Pancreas (tissue), 10 donors: Measurements from ENCODE around the gene CEP63. TPM values are rescaled to one million over a fixed set of nuclear protein-coding genes. Genes with fewer than 3 reads are reported as not detected.
A peak's percentile ranks its signal among the peaks of the same experiment; 100 is the strongest.

Experiments used
- ATAC-seq, 4 donors: fragments of 200-7000 bp; cut with Tn5 transposase; one replicate each; pipeline versions ENCODE4 v1.8.0 to v1.9.1; 2020; ENCODE audit warnings: mild to moderate bottlenecking in 4 of 4, moderate library complexity in 4 of 4
- DNase-seq, 6 donors: peaks; one replicate each; pipeline ENCODE4 v3.0.0-alpha.2; 2020
- FAIRE-seq: peaks from 2 replicates; lab custom pipeline; 2012; peaks lifted over from hg19 to GRCh38; lab: Jason Lieb, UNC
- H3K27ac ChIP-seq, 4 donors: fragments of 200-600 bp; sonication (generic); 1 replicate in 3 of 4; 2 replicates in 1 of 4; pipeline versions ENCODE4 v1.5.0 to v1.8.0; 2020
- H3K27me3 ChIP-seq, 4 donors: fragments of 200-600 bp; one replicate each; pipeline ENCODE4 v1.8.0; 2021
- H3K36me3 ChIP-seq, 3 donors: fragments of 200-600 bp; sonication (generic) in 1 of 3; one replicate each; pipeline versions ENCODE4 v1.5.0 to v1.8.0; 2020 to 2021
- H3K4me1 ChIP-seq, 3 donors: fragments of 200-600 bp; one replicate each; pipeline ENCODE4 v1.8.0; 2021
- H3K4me3 ChIP-seq, 4 donors: fragments of 200-600 bp; sonication (generic) in 2 of 4; one replicate each; pipeline versions ENCODE4 v1.5.0 to v1.8.0; 2020 to 2021
- H3K9me3 ChIP-seq, 4 donors: fragments of 200-600 bp; one replicate each; pipeline ENCODE4 v1.8.0; 2021
- WGBS, 2 donors: extraction: QIAGEN DNeasy Blood & Tissue Kit; methylation state at CpG; one replicate each; pipeline ENCODE4 v1.1.7; 2013; 5-methylcytosine and 5-hydroxymethylcytosine counted together
- intact Hi-C, 3 donors: fragments of 100-400 bp; cut with DNase I; formaldehyde crosslinking; loops; one replicate each; pipeline versions ENCODE4 v1.11.1 to v1.14.2; 2022
- polyA plus RNA-seq, 2 donors: library from polyadenylated mRNA; stranded (reverse); fragments of 200-250 nt; gene quantifications; one replicate each; pipeline ENCODE4 v1.2.3, GENCODE V29; 2013
- total RNA-seq, 6 donors: library from RNA; stranded (reverse); fragmentation: NEBNext Ultra II Directional in 4 of 6; extraction: Animal tissue kit (Norgen Biotek cat#: 25700) in 4 of 6; gene quantifications; one replicate each; pipeline versions ENCODE4 v1.2.1 to v1.2.4, GENCODE V29; 2021 to 2023
- TF ChIP-seq, protein P1 (sequence below), 4 donors: fragments of 200-600 bp; sonication (generic) in 3 of 4; IDR thresholded peaks; one replicate each; pipeline versions ENCODE4 v1.5.0 to v1.8.0; 2021; ENCODE audit warnings: antibody characterized with exemption in 4 of 4
- donor health status: healthy with polysubstance abuse.
- donor health status: DM: no; HTN: no; CAD: no; lungs with moderate emphysema.
- donor health status: DM: no; HTN: no; CAD: no.
- donor health status: control.
- donor health status: control.
- donor health status: Bipolar disorder and iron deficiency.
- donor health status: DM: yes; HTN: yes; CAD: no.
- donor health status: DM: no; HTN: no; CAD: no.
- donor health status: DM: no; HTN: no; CAD: no.
- donor health status: DM: yes; HTN: yes; CAD: no.

Gene CEP63
- total and polyA plus RNA-seq, 8 donors, result 8.9 to 17.2 (median 11.4) TPM

DNA sequence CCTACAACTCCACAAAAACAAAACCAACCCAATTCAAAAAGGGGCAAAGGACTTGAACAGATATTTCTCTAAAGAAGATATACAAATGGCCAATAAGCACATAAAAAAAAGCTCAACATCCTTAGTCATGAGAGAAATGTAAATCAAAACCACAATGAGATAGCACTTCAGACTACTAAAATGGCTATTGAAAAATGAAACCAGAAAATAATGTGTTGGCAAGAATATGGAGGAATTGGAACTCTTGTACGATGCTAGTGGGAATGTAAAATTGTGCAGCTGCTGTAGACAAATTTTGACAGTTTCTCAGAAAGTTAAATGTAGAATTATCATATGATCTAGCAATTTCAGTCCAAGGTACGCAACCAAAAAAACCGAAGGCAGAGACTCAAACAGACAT is 136.0 kb downstream of the CEP63 start:
- Histone ChIP-seq H3K4me1 (no peaks in the 10 kb centered on the region), H3K27me3 (no peaks in the 10 kb centered on the region), H3K9me3 (no peaks in the 10 kb centered on the region), H3K36me3 (no peaks in the 10 kb centered on the region), H3K4me3 (no peak overlapping the region), H3K27ac (no peak overlapping the region)
- no peak for ATAC-seq
- 80 to 82% methylated on average over 3 of the region's 3 CpGs for WGBS, 2 donors
- FAIRE-seq, result no peak
- TF ChIP-seq, protein P1, sequence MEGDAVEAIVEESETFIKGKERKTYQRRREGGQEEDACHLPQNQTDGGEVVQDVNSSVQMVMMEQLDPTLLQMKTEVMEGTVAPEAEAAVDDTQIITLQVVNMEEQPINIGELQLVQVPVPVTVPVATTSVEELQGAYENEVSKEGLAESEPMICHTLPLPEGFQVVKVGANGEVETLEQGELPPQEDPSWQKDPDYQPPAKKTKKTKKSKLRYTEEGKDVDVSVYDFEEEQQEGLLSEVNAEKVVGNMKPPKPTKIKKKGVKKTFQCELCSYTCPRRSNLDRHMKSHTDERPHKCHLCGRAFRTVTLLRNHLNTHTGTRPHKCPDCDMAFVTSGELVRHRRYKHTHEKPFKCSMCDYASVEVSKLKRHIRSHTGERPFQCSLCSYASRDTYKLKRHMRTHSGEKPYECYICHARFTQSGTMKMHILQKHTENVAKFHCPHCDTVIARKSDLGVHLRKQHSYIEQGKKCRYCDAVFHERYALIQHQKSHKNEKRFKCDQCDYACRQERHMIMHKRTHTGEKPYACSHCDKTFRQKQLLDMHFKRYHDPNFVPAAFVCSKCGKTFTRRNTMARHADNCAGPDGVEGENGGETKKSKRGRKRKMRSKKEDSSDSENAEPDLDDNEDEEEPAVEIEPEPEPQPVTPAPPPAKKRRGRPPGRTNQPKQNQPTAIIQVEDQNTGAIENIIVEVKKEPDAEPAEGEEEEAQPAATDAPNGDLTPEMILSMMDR (IDR thresholded peaks at IDR 0.05), result no peak
- DNase-seq, result no peak
- intact Hi-C loops, result no loop called here

DNA sequence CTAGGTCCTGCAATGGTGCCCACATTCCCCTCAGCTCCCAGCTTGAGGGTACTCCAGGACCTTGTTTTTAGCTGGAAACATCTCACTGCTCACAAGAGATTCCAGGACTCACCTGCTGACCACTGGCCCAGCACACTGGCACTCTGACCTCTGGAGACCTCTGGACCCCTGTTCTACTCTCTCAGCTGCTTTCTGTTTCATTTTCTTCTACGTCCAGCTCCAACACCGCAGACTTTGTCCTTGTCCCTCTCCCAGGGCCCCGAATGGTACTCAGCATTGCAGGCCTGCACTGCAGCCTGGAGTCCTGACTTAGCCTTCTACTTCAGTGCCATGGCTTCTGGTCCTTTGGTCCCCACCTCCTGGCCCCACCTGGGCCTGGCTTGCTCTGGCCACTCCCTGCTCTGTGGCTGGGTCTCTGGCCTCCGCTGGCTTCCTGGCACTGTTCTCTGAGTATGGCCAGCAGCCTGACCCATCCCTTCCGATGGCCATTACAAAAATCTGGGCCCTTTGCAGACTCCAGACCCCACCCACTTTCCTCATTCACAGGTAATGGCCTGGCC is 137.0 kb downstream of the CEP63 start:
- Histone ChIP-seq H3K27me3 (no peaks in the 10 kb centered on the region), H3K36me3 (no peaks in the 10 kb centered on the region), H3K27ac (no peak overlapping the region), H3K4me1 (no peaks in the 10 kb centered on the region), H3K9me3 (no peaks in the 10 kb centered on the region), H3K4me3 (no peak overlapping the region)
- DNase-seq (no peak), ATAC-seq (no peak), FAIRE-seq (no peak)
- intact Hi-C loops, result no loop called here
- 82% methylated on average over 5 of the region's 5 CpGs for WGBS, 2 donors
- TF ChIP-seq, protein P1 (IDR thresholded peaks at IDR 0.05), result no peak

DNA sequence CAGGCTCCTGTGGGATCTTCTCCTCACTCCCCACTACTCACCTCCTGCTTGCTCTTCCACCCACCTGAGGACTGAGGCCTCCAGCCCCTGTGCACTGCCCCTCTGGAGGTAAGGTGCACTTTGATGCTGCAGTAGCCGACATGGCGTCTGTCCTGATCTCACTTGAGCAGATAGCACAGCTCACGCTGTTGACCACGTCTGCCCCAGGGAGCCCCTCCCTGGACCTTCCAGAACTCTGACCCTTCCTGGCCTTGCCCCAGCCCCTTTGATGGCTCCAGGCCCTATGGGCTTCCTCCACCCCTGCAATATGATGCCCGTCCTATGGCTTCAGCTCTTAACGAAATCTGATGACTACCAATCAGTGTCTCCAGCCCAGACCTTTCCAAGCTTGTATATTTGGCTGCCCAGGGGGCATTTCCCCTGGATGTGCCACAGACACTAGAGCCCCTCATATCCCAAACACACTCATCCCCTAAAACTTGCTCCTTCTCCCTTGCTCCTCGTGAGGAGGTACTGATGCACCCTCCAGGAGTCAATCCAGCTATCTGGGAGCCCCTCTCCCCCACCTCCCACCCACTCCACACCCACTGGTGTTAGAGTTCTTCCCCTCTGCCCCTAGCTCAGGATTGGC is 137.9 kb downstream of the CEP63 start:
- Histone ChIP-seq H3K4me1 (no peaks in the 10 kb centered on the region), H3K27ac (no peak overlapping the region), H3K4me3 (no peak overlapping the region), H3K36me3 (no peaks in the 10 kb centered on the region), H3K27me3 (no peaks in the 10 kb centered on the region), H3K9me3 (no peaks in the 10 kb centered on the region)
- TF ChIP-seq, protein P1 (IDR thresholded peaks at IDR 0.05), result no peak
- DNase-seq, result peak in 1 of 6 donors; percentile 5
- FAIRE-seq, result no peak
- intact Hi-C loops, result no loop called here
- 86 to 91% methylated on average over 7 of the region's 7 CpGs for whole genome bisulfite sequencing, 2 donors
- ATAC-seq, result no peak

Other genes starting within 250 kb of the CEP63 start
- gene RYK, start 235.2 kb upstream of the CEP63 start, total RNA-seq, result 10 to 100 TPM; 14.9 to 31.9 (median 20.5) TPM
- gene RYK, start 235.2 kb upstream of the CEP63 start, polyA plus RNA-seq, result 10 to 100 TPM; 13.8 to 22.8 TPM
- 10 to 100 TPM; 25.3 to 35.7 (median 32.4) TPM for gene AMOTL2, start 111.6 kb upstream of the CEP63 start, total RNA-seq
- 10 to 100 TPM; 11.9 to 17.9 TPM for gene AMOTL2, start 111.6 kb upstream of the CEP63 start, polyA plus RNA-seq
- 10 to 100 TPM; 16.5 to 32.3 (median 22.1) TPM for gene ANAPC13, start 72 bp upstream of the CEP63 start, total RNA-seq
- gene ANAPC13, start 72 bp upstream of the CEP63 start, polyA plus RNA-seq, result 10 to 100 TPM; 20.6 to 59.1 TPM
- under 1 TPM in 4 of 6 donors, not detected in 2; 0.04 to 0.28 (median 0.21) TPM for gene KY, start 165.0 kb downstream of the CEP63 start, total RNA-seq
- under 1 TPM; 0.04 to 0.42 TPM for gene KY, start 165.0 kb downstream of the CEP63 start, polyA plus RNA-seq